ENCODE data around the gene ZNF438.

The ZNF438 gene

DNA sequence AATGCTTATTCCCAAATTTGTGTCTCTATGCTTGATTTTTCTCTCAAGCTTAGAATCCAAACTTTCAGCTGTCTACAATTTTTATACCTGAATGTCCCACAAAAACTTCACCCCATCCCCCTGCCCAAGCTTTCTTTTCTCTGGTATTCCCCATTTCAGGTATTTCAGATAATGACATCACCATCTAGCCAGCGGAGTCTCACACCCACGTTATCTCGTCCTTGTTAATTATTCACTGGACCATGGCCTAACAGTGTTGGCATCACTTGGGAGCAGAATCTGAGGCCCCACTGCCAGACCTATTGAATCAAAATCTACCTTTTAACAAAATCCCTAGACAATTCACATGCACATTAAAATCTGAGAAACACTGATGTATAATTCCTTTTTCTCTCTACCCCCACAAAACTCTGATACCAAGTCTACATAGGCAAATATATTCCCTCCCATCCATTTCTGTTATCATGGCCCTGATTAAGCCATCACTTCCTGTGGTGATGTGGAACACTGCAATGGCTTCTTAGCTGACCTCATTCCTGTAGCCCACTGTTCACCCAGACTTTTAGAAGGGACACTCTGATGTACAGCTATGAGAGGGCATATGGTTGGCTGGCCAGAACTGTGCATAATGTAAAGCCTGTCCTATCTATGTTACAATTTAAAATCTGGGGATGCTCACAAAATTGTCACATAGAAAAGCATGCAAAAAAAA, 31.4 kb downstream of the ZNF438 start:
- H3K27me3 ChIP-seq, result no peaks in the 10 kb centered on the region
- no peak overlapping the region for H3K4me3 ChIP-seq (ENCODE audit: low read depth, low read length)
- TF ChIP-seq, protein P1, sequence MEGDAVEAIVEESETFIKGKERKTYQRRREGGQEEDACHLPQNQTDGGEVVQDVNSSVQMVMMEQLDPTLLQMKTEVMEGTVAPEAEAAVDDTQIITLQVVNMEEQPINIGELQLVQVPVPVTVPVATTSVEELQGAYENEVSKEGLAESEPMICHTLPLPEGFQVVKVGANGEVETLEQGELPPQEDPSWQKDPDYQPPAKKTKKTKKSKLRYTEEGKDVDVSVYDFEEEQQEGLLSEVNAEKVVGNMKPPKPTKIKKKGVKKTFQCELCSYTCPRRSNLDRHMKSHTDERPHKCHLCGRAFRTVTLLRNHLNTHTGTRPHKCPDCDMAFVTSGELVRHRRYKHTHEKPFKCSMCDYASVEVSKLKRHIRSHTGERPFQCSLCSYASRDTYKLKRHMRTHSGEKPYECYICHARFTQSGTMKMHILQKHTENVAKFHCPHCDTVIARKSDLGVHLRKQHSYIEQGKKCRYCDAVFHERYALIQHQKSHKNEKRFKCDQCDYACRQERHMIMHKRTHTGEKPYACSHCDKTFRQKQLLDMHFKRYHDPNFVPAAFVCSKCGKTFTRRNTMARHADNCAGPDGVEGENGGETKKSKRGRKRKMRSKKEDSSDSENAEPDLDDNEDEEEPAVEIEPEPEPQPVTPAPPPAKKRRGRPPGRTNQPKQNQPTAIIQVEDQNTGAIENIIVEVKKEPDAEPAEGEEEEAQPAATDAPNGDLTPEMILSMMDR (IDR thresholded peaks at IDR 0.05; ENCODE audit: low read depth, low read length), result no peak
- no peak for DNase-seq
- H3K9me3 ChIP-seq, result 0 out of 2 replicates have a peak, but pooled peaks cover under 1% of the 10 kb centered on the region
- no peaks in the 10 kb centered on the region for H3K36me3 ChIP-seq
- H3K4me1 ChIP-seq, result no peaks in the 10 kb centered on the region

DNA sequence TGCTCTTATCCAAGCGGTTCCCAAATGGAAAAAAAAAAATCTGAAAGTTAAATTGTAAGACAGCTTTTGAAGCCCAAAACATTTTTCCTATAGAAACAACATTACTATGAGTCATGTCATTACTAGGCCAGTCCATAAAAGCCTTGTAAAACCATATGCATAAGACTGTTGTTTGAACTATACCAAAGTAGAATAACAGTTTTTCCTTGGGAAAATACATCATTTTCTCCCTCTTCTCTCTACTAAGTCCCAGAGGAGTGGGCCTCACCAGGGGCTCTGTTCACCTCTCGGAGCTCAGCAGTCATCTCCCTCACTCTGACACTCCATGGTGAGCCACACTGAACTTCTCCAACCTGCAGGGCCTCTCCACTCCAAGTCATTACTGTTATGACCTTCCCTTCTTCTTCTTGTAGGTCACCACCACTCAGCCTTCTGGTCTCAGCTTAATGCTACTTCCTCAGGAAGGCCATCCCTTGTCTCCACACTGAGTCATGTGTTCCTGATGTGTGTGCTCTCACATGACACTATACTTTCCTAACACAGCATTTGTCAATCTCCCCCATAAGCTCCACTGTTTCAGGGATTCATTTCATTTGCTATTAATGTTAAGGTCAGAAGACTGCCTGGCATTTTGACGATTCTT, 32.5 kb downstream of the ZNF438 start:
- peaks cover 4% of the 10 kb centered on the region; the same call in 1 of the 2 replicates for H3K9me3 ChIP-seq
- DNase-seq, result no peak
- H3K4me3 ChIP-seq (ENCODE audit: low read depth, low read length), result no peak overlapping the region
- H3K4me1 ChIP-seq, result no peaks in the 10 kb centered on the region
- TF ChIP-seq, protein P1 (IDR thresholded peaks at IDR 0.05; ENCODE audit: low read depth, low read length), result no peak
- H3K36me3 ChIP-seq, result no peaks in the 10 kb centered on the region
- H3K27me3 ChIP-seq, result no peaks in the 10 kb centered on the region

- Histone ChIP-seq H3K27me3 (no peaks in the 10 kb centered on the region), H3K9me3 (peaks cover 5% of the 10 kb centered on the region; the same call in 1 of the 2 replicates), H3K4me1 (no peaks in the 10 kb centered on the region), H3K36me3 (no peaks in the 10 kb centered on the region), H3K4me3 (ENCODE audit: low read depth, low read length) (no peak overlapping the region)
- DNase-seq, result no peak
- TF ChIP-seq, protein P1 (IDR thresholded peaks at IDR 0.05; ENCODE audit: low read depth, low read length), result no peak
These were observed 34.0 kb downstream of the ZNF438 start for GRCh38 chr10:30997536-30998235.

- no peaks in the 10 kb centered on the region for H3K4me1 ChIP-seq
- H3K27me3 ChIP-seq, result no peaks in the 10 kb centered on the region
- H3K4me3 ChIP-seq (ENCODE audit: low read depth, low read length), result no peak overlapping the region
- H3K9me3 ChIP-seq, result peaks cover 5% of the 10 kb centered on the region; the same call in 1 of the 2 replicates
- no peaks in the 10 kb centered on the region for H3K36me3 ChIP-seq
- TF ChIP-seq, protein P1 (IDR thresholded peaks at IDR 0.05; ENCODE audit: low read depth, low read length), result no peak
- no peak for DNase-seq
These were observed 35.1 kb downstream of the ZNF438 start for GRCh38 chr10:30996481-30997005.

DNA sequence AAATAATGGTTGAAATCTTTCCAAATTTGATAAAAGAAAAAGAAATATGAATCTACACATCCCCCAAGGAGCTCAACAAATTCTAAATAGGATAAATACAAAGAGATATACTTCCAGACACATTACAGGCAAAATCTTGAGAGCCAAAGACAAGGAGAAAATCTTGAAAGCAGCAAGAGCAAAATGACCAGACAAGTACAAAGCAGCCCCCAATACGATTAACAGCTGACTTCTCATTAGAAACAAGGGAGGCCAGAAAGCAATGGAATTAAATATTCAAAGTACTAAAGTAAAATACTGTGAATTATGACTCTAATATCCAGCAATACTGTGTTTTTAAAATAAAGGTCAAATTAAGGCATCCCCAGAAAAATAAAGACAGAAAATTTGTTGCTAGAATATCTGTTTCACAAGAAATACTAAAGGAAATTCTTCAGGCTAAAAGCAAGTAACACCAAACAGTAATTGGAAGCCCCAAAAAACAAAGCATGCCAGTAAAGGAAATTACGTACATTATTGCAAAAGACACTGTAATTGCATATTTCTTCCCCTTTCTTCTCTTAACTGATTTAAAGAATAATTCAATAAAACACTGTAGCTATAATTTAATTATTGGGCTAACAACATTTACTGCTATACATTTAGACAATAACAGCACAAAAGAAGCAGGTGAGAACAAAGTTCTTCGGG, 36.4 kb downstream of the ZNF438 start:
- Histone ChIP-seq H3K4me3 (ENCODE audit: low read depth, low read length) (no peak overlapping the region), H3K4me1 (no peaks in the 10 kb centered on the region), H3K27me3 (no peaks in the 10 kb centered on the region), H3K36me3 (no peaks in the 10 kb centered on the region), H3K9me3 (peaks cover 5% of the 10 kb centered on the region; the same call in 1 of the 2 replicates)
- no peak for DNase-seq
- TF ChIP-seq, protein P1 (IDR thresholded peaks at IDR 0.05; ENCODE audit: low read depth, low read length), result no peak

All from BE2C (cell line).